ENCODE measurements around the gene TMEM266.

Gene TMEM266

DNA sequence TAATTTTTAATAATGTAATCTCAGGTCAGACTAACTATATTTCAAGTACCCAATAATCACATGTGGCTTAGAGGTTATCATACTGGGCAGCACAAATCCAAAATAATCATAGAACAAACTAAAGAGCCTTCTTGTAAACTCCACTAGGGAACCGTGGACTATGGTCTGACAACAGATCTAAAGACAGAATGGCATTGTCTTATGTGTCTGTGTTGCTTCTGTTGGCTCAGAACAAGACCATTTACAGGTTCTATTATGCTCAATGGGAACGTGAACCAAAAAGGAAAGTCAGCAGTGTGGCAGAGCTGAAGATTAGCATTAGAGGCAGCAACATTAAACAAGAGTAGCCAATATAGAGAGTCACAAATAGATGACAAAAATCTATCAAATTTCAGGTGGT, 176.6 kb downstream of the TMEM266 start:
- DNase-seq (ENCODE audit: low read depth in 3 of 3) = no peak

DNA sequence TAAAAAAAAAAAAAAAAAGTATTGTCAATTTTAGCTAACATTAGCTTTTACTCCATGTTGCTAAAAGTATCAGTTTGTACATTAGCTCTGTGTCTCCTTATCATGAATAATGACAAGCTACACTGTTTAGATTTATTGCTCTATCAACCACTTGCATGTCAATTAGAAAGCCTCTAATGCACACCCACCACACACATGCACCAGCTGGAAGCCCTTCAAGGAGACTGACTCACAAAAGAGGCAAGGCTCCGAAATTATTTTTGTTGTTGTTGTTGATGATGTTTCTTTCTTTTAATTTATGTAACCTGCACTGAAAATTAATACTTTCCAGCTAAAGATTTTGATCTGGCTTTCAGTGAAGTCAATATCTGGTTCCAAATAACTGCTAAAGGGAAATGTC, 180.0 kb downstream of the TMEM266 start:
- no peak for DNase-seq (ENCODE audit: low read depth in 3 of 3)

DNA sequence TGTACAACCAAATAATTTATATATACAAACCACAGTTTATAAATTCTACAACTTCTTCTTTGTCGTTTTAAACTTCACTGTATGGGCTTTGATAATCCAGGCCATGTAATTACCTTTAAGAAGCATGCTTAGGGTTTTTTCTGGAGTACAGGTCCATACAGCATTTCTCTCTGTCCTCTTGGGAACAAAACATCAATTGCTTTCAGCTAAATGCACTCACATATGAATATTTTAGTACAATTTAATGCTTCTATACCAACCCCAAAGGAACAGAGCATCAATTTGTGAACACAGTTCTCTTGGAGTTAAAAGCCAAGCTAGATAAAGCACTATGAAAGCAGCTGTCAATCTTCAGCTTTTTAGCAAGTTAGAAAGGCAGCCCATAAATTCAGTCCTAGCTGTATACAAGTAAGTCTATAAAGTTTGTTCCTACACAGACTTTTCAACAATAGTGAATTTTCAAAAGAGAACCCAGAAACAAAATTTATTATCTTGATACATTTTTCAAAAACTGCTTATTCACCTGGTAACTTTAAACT, 185.4 kb downstream of the TMEM266 start:
- no peak for DNase-seq (ENCODE audit: low read depth in 3 of 3)

DNA sequence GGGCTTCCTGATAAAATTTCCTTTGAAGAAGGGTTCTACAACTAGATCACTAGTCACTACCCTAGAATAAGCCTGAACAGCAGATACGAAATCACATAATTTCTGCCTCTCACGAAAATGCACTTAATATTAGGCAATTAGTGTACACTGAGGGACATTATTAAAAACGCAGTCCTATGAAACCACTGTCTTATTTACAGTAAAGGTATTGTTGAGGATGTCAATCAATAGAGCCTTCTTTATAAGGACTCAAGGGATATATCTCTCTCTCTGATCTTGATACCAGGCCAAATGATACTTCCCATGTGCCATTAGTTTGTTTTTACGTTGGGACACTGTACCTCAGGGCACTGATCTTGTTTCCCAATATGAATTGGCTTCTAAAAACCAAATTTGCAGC, 191.9 kb downstream of the TMEM266 start:
- DNase-seq (ENCODE audit: low read depth in 3 of 3) = no peak

DNA sequence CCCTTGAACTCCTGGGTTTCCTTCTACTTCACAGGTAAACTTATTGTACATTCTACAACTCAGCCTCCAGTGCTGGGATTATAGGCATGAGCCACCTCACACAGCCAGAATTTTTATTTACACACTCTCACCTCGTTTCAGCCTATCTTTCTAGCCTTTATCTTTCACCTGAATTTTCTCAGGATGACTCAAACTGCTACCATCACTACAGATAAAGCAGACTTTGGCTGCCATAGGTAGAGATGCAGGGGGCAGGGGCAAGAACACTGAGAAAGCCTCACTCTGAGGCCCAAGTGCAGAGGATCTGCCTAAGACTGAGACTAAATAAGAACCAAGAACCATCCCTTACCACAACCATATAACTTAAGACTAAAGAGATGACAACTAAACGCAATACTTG, 192.5 kb downstream of the TMEM266 start:
- DNase-seq (ENCODE audit: low read depth in 3 of 3) = no peak

DNA sequence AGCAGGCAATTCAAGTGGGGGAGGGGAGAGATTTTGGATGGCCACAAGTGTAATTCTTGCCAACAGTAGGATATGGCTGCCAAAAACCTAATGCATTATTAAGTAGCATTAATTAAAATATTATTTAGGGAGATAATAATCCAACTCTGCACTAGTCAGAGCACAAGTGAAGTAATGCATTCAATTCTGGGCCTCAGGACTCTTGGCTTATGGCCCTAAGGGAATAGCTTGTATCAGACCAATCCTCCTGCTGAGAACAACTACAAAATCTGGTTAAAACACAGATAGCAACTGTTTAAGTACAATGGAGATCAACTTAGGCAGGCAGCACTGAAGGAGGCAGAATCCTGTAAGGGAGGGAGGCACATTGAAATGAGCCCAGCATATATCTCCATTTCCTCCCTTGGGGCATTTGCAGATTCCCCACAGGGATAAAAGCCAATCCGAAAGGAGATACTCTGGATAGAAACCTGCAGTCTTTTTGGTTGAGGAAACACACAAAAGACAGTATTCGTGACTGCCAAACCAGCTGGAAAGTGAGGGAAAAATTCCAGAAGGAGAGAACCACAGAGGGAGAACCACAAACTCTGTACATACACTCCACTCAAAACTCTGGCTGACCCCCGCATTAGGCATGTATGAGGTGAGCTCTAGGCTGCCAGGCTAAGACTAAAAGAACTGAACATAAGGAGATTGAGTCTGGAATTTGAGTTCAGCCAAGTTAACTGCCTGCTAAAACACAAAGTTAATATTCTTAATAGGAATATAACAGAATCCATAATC, 194.1 kb downstream of the TMEM266 start:
- DNase-seq (ENCODE audit: low read depth in 3 of 3) = no peak
